ENCODE measurements around the gene ILDR1. TPM values are rescaled to one million over a fixed set of nuclear protein-coding genes. Genes with fewer than 3 reads are reported as not detected.

ILDR1 gene
- total and polyA plus RNA-seq, 2 experiments from 2014 or later, result 1.5 to 1.8 TPM

DNA sequence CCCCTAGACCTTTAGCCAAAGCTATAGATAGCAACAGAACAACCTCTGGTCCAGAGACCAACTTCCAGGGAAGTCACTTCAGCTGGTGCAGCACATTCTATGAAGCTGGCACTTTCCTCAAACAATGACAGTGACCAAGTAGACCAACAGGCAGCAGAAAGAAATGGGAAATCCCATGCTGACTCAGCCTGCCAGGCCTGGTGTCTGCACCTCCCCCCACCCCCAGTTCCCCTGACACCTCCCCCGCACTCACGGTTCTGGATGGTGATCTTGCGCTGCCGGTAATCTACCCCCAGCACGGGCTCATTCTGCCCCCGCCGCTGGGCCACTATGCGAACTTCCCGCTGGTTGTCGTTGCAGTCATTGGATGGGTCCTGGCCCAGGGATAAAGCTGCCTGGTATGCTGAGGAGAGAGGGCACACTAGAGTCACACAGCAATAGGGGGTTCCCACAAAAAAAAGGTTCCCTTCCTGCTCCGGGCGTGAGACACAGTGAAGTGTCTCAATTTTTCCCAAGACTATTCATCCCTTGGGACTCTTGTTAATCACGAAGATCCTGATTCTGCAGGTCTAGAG is 17.0 kb downstream of the ILDR1 start:
- WGBS (ENCODE audit: low lambda C conversion rate, missing lambda C conversion rate), result 75% methylated on average over 13 of the region's 13 CpGs

DNA sequence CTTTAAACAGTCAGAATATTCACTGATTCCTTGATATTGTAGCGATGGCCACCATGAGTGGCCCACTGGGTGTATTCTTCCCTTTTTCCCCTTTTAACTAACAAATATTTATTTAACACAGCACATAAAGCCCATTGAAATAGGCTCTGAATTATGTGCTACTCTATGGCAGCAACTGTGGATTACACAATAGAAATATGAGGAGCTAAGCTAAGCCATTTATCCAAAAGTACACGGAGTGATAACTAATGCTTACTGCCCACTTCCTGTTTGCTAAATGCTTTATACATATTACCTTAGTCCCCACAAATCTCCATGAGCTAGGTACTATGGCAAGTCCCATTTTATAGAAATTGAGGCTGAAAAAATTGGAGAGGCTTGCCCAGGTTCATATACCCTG is 17.9 kb downstream of the ILDR1 start:
- no peaks in the 10 kb centered on the region for H3K4me1 ChIP-seq (ENCODE audit: insufficient read depth)
- no peak overlapping the region for H3K4me3 ChIP-seq
- H3K9me3 ChIP-seq (ENCODE audit: low read depth), result no peaks in the 10 kb centered on the region
- H2AFZ ChIP-seq, result no peak overlapping the region
- H3K36me3 ChIP-seq (replicated peaks; ENCODE audit: insufficient read depth, low read depth), result no peaks in the 10 kb centered on the region
- H3K9me2 ChIP-seq (replicated peaks; ENCODE audit: insufficient read depth), result no peaks in the 10 kb centered on the region
- no peak for TF ChIP-seq EZH2 (IDR thresholded peaks at IDR 0.05; ENCODE audit: borderline replicate concordance)
- TF ChIP-seq, protein P1, sequence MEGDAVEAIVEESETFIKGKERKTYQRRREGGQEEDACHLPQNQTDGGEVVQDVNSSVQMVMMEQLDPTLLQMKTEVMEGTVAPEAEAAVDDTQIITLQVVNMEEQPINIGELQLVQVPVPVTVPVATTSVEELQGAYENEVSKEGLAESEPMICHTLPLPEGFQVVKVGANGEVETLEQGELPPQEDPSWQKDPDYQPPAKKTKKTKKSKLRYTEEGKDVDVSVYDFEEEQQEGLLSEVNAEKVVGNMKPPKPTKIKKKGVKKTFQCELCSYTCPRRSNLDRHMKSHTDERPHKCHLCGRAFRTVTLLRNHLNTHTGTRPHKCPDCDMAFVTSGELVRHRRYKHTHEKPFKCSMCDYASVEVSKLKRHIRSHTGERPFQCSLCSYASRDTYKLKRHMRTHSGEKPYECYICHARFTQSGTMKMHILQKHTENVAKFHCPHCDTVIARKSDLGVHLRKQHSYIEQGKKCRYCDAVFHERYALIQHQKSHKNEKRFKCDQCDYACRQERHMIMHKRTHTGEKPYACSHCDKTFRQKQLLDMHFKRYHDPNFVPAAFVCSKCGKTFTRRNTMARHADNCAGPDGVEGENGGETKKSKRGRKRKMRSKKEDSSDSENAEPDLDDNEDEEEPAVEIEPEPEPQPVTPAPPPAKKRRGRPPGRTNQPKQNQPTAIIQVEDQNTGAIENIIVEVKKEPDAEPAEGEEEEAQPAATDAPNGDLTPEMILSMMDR (IDR thresholded peaks at IDR 0.05; ENCODE audit: poor library complexity), result no peak
- H3K4me2 ChIP-seq, result no peak overlapping the region
- no peaks in the 10 kb centered on the region for H4K20me1 ChIP-seq (ENCODE audit: insufficient read depth, poor library complexity, severe bottlenecking)
- H3K79me2 ChIP-seq, result no peaks in the 10 kb centered on the region
- WGBS (ENCODE audit: low lambda C conversion rate, missing lambda C conversion rate), result 58% methylated on average over 2 of the region's 2 CpGs
- no peak overlapping the region for H3K27ac ChIP-seq
- DNase-seq (ENCODE audit: low spot score), result no peak
- H3K27me3 ChIP-seq, result no peaks in the 10 kb centered on the region

More for the DNA sequence above, 17.0 kb downstream of the ILDR1 start:
- peaks cover 4% of the 10 kb centered on the region for H3K27me3 ChIP-seq
- DNase-seq (ENCODE audit: low spot score), result no peak
- no peak overlapping the region for H2AFZ ChIP-seq
- no peaks in the 10 kb centered on the region for H3K79me2 ChIP-seq
- no peaks in the 10 kb centered on the region for H3K36me3 ChIP-seq (replicated peaks; ENCODE audit: insufficient read depth, low read depth)
- H4K20me1 ChIP-seq (ENCODE audit: insufficient read depth, poor library complexity, severe bottlenecking), result no peaks in the 10 kb centered on the region
- H3K4me1 ChIP-seq (ENCODE audit: insufficient read depth), result no peaks in the 10 kb centered on the region
- no peaks in the 10 kb centered on the region for H3K9me3 ChIP-seq (ENCODE audit: low read depth)
- H3K27ac ChIP-seq, result no peak overlapping the region
- H3K9me2 ChIP-seq (replicated peaks; ENCODE audit: insufficient read depth), result no peaks in the 10 kb centered on the region
- TF ChIP-seq, protein P1 (IDR thresholded peaks at IDR 0.05; ENCODE audit: poor library complexity), result no peak
- TF ChIP-seq EZH2 (IDR thresholded peaks at IDR 0.05; ENCODE audit: borderline replicate concordance), result no peak
- no peak for TF ChIP-seq EZH2phosphoT487 (IDR thresholded peaks at IDR 0.05; ENCODE audit: low read depth, severe bottlenecking, unreplicated experiment)
- no peak overlapping the region for H3K4me3 ChIP-seq
- no peak overlapping the region for H3K4me2 ChIP-seq

DNA sequence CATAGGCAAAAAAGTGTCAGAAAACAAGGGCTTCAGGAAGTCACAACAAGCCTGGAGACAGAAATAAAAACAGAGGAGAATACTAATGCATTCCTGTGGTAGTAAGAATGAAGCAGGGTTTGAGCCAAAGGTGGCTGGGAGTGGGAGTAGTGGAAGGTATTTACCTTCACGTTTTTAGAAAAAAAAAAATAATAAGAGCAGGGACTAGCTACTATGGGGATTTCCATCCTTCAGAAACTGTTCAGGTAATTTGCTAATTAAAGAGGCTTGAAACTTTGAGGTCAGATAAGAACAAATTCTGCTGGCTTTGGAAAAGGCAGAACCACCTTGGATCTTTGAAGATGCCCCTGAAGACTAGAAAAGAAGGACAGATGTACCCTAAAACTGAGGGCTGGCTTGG is 18.4 kb downstream of the ILDR1 start:
- Histone ChIP-seq H3K27ac (no peak overlapping the region), H4K20me1 (ENCODE audit: insufficient read depth, poor library complexity, severe bottlenecking) (no peaks in the 10 kb centered on the region), H3K9me2 (replicated peaks; ENCODE audit: insufficient read depth) (no peaks in the 10 kb centered on the region), H3K36me3 (replicated peaks; ENCODE audit: insufficient read depth, low read depth) (no peaks in the 10 kb centered on the region), H3K4me1 (ENCODE audit: insufficient read depth) (no peaks in the 10 kb centered on the region), H2AFZ (no peak overlapping the region), H3K4me3 (no peak overlapping the region), H3K27me3 (no peaks in the 10 kb centered on the region), H3K79me2 (no peaks in the 10 kb centered on the region), H3K4me2 (no peak overlapping the region), H3K9me3 (ENCODE audit: low read depth) (no peaks in the 10 kb centered on the region)
- TF ChIP-seq EZH2phosphoT487 (IDR thresholded peaks at IDR 0.05; ENCODE audit: low read depth, severe bottlenecking, unreplicated experiment) (no peak), EZH2 (IDR thresholded peaks at IDR 0.05; ENCODE audit: borderline replicate concordance) (no peak)
- TF ChIP-seq, protein P1 (IDR thresholded peaks at IDR 0.05; ENCODE audit: poor library complexity), result no peak
- 24% methylated on average over 1 of the region's 1 CpG for WGBS (ENCODE audit: low lambda C conversion rate, missing lambda C conversion rate)
- no peak for DNase-seq (ENCODE audit: low spot score)

DNA sequence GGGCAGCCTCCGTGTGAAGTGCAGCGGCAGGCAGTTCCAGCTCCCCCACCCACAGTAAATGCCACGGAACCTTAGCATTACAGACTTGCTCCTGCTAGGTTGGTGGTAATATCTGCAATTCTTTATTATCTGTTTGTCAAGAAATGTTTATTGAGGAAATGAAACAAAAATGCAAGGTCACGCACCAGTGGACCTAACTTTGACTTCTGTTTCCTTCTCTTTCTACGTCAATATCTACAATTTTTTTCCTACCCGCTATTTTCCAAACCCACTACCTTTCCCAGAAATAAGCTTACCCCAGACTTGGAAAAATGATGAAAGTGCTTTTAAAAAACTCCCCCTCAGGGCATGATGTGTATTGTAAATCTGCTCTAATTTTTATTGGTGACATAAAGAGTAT is 18.9 kb downstream of the ILDR1 start:
- no peaks in the 10 kb centered on the region for H3K9me2 ChIP-seq (replicated peaks; ENCODE audit: insufficient read depth)
- H3K27ac ChIP-seq, result no peak overlapping the region
- no peaks in the 10 kb centered on the region for H3K4me1 ChIP-seq (ENCODE audit: insufficient read depth)
- no peaks in the 10 kb centered on the region for H4K20me1 ChIP-seq (ENCODE audit: insufficient read depth, poor library complexity, severe bottlenecking)
- H3K4me3 ChIP-seq, result no peak overlapping the region
- H3K36me3 ChIP-seq (replicated peaks; ENCODE audit: insufficient read depth, low read depth), result no peaks in the 10 kb centered on the region
- no peak overlapping the region for H2AFZ ChIP-seq
- no peaks in the 10 kb centered on the region for H3K9me3 ChIP-seq (ENCODE audit: low read depth)
- no peak for DNase-seq (ENCODE audit: low spot score)
- no peak overlapping the region for H3K4me2 ChIP-seq
- no peaks in the 10 kb centered on the region for H3K27me3 ChIP-seq
- TF ChIP-seq, protein P1 (IDR thresholded peaks at IDR 0.05; ENCODE audit: poor library complexity), result no peak
- no peak for TF ChIP-seq EZH2 (IDR thresholded peaks at IDR 0.05; ENCODE audit: borderline replicate concordance)
- TF ChIP-seq EZH2phosphoT487 (IDR thresholded peaks at IDR 0.05; ENCODE audit: low read depth, severe bottlenecking, unreplicated experiment), result no peak
- H3K79me2 ChIP-seq, result no peaks in the 10 kb centered on the region
- 53% methylated on average over 6 of the region's 6 CpGs for WGBS (ENCODE audit: low lambda C conversion rate, missing lambda C conversion rate)
